ENCODE measurements around the gene MPC2.

- TF ChIP-seq POLR2AphosphoS5 (IDR thresholded peaks at IDR 0.05; ENCODE audit: low read depth, low read length) (no peak), POLR2A (IDR thresholded peaks at IDR 0.05; ENCODE audit: low read depth, low read length) (no peak)
Measured at GRCh38 chr1:167981933-167982332, 45.1 kb upstream of the MPC2 start.

Measured in GM12892 (cell line).